ENCODE measurements around the gene CYP20A1. TPM values are rescaled to one million over a fixed set of nuclear protein-coding genes. Genes with fewer than 3 reads are reported as not detected.
A peak's percentile ranks its signal among the peaks of the same experiment; 100 is the strongest.

Gene CYP20A1
- 5.8 TPM for polyA plus RNA-seq (2012; ENCODE audit: insufficient read length, low read depth)

GRCh38 chr2:203238704-203239526, at the start of gene CYP20A1:
Gene CYP20A1, plus strand, starts transcription at chr2:203239018. Its CDS starts 45 bp downstream, at chr2:203239063.
- peak; percentile 91 for TF ChIP-seq POLR2AphosphoS5 (IDR thresholded peaks at IDR 0.05; ENCODE audit: low read depth, low read length)
- TF ChIP-seq SIN3A (IDR thresholded peaks at IDR 0.05; ENCODE audit: borderline replicate concordance, insufficient read depth, low read length) = no peak
- TF ChIP-seq FOXP2 (optimal IDR thresholded peaks at IDR 0.05; ENCODE audit: borderline replicate concordance, extremely low read depth, extremely low read length, insufficient read depth) = peak; percentile 80
- peak in 1 of 2 experiments; percentile 27; a peak in 1 of 4 replicates for TF ChIP-seq REST (IDR thresholded peaks at IDR 0.05; ENCODE audit: insufficient read depth in 1 of 2, low read depth in 2 of 2, low read length in 2 of 2)

- no peak for TF ChIP-seq TAF1 (IDR thresholded peaks at IDR 0.05; ENCODE audit: borderline replicate concordance, insufficient read depth, low read length)
- no peak for TF ChIP-seq POLR2AphosphoS5 (IDR thresholded peaks at IDR 0.05; ENCODE audit: low read depth, low read length)
- no peak for TF ChIP-seq SIN3A (IDR thresholded peaks at IDR 0.05; ENCODE audit: borderline replicate concordance, insufficient read depth, low read length)
- TF ChIP-seq FOXP2 (optimal IDR thresholded peaks at IDR 0.05; ENCODE audit: borderline replicate concordance, extremely low read depth, extremely low read length, insufficient read depth) = no peak
- no peak for TF ChIP-seq REST (IDR thresholded peaks at IDR 0.05; ENCODE audit: insufficient read depth in 1 of 2, low read depth in 2 of 2, low read length in 2 of 2)
These were observed 46.9 kb upstream of the CYP20A1 start for GRCh38 chr2:203191961-203192360.

- TF ChIP-seq FOXP2 (optimal IDR thresholded peaks at IDR 0.05; ENCODE audit: borderline replicate concordance, extremely low read depth, extremely low read length, insufficient read depth) = no peak
- TF ChIP-seq TAF1 (IDR thresholded peaks at IDR 0.05; ENCODE audit: borderline replicate concordance, insufficient read depth, low read length) = no peak
- TF ChIP-seq SIN3A (IDR thresholded peaks at IDR 0.05; ENCODE audit: borderline replicate concordance, insufficient read depth, low read length) = no peak
- no peak for TF ChIP-seq POLR2AphosphoS5 (IDR thresholded peaks at IDR 0.05; ENCODE audit: low read depth, low read length)
These were observed 43.3 kb upstream of the CYP20A1 start for GRCh38 chr2:203195331-203196036.

- TF ChIP-seq TAF1 (IDR thresholded peaks at IDR 0.05; ENCODE audit: borderline replicate concordance, insufficient read depth, low read length) (no peak), POLR2AphosphoS5 (IDR thresholded peaks at IDR 0.05; ENCODE audit: low read depth, low read length) (no peak)
These were observed 38.0 kb upstream of the CYP20A1 start for GRCh38 chr2:203200866-203201265.

GRCh38 chr2:203201426-203201825, 37.4 kb upstream of the CYP20A1 start:
- TF ChIP-seq FOXP2 (optimal IDR thresholded peaks at IDR 0.05; ENCODE audit: borderline replicate concordance, extremely low read depth, extremely low read length, insufficient read depth) (no peak), TAF1 (IDR thresholded peaks at IDR 0.05; ENCODE audit: borderline replicate concordance, insufficient read depth, low read length) (no peak), REST (IDR thresholded peaks at IDR 0.05; ENCODE audit: insufficient read depth in 1 of 2, low read depth in 2 of 2, low read length in 2 of 2) (no peak), SIN3A (IDR thresholded peaks at IDR 0.05; ENCODE audit: borderline replicate concordance, insufficient read depth, low read length) (no peak), POLR2AphosphoS5 (IDR thresholded peaks at IDR 0.05; ENCODE audit: low read depth, low read length) (no peak)
